ENCODE data around the gene DCPS.

- TF ChIP-seq EZH2phosphoT487 (IDR thresholded peaks at IDR 0.05; ENCODE audit: borderline replicate concordance, low read length) = no peak
- TF ChIP-seq, protein P1, sequence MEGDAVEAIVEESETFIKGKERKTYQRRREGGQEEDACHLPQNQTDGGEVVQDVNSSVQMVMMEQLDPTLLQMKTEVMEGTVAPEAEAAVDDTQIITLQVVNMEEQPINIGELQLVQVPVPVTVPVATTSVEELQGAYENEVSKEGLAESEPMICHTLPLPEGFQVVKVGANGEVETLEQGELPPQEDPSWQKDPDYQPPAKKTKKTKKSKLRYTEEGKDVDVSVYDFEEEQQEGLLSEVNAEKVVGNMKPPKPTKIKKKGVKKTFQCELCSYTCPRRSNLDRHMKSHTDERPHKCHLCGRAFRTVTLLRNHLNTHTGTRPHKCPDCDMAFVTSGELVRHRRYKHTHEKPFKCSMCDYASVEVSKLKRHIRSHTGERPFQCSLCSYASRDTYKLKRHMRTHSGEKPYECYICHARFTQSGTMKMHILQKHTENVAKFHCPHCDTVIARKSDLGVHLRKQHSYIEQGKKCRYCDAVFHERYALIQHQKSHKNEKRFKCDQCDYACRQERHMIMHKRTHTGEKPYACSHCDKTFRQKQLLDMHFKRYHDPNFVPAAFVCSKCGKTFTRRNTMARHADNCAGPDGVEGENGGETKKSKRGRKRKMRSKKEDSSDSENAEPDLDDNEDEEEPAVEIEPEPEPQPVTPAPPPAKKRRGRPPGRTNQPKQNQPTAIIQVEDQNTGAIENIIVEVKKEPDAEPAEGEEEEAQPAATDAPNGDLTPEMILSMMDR (conservative IDR thresholded peaks at IDR 0.05; ENCODE audit: low read depth, low read length) = no peak
Observed at GRCh38 chr11:126338346-126339055, 34.6 kb downstream of the DCPS start.

Measured in PC-3 (cell line).